AG10803 (cell line): ENCODE results near the gene SIRPA.

Experiments
- DNase-seq: peaks from one replicate; pipeline ENCODE4 v3.0.0; 2010; ENCODE audit warnings: low read depth
- H3K4me3 ChIP-seq: 2 replicates; pipeline ENCODE4 v1.5.1; 2011; ENCODE audit warnings: mild to moderate bottlenecking, low read length, control low read depth
- TF ChIP-seq, protein P1 (sequence below): conservative IDR thresholded peaks from 2 replicates; pipeline ENCODE4 v1.5.1; 2011; ENCODE audit warnings: mild to moderate bottlenecking, low read length, control low read depth, inconsistent platforms

Gene SIRPA

DNA sequence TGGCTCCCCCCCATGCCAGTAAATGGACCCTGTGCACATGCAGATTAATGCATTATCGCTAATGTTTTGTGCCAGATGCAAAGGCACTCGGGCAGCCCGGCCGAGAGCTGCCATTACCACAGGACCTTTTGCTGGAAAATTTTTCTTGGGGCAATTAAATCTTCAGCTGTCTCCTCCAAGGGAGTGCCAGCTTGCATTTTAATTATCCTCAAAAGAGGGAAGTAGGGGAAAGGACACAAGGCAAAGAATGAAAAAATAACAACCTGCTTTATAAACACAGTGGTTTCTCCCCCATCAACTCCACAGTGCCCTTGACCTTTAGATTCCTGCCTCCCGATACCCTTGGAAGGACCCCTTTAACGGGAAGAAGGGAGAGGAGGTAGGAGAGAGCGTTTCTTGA lies 50.5 kb downstream of the SIRPA start:
- no peak for DNase-seq
- TF ChIP-seq, protein P1, sequence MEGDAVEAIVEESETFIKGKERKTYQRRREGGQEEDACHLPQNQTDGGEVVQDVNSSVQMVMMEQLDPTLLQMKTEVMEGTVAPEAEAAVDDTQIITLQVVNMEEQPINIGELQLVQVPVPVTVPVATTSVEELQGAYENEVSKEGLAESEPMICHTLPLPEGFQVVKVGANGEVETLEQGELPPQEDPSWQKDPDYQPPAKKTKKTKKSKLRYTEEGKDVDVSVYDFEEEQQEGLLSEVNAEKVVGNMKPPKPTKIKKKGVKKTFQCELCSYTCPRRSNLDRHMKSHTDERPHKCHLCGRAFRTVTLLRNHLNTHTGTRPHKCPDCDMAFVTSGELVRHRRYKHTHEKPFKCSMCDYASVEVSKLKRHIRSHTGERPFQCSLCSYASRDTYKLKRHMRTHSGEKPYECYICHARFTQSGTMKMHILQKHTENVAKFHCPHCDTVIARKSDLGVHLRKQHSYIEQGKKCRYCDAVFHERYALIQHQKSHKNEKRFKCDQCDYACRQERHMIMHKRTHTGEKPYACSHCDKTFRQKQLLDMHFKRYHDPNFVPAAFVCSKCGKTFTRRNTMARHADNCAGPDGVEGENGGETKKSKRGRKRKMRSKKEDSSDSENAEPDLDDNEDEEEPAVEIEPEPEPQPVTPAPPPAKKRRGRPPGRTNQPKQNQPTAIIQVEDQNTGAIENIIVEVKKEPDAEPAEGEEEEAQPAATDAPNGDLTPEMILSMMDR: no peak

DNA sequence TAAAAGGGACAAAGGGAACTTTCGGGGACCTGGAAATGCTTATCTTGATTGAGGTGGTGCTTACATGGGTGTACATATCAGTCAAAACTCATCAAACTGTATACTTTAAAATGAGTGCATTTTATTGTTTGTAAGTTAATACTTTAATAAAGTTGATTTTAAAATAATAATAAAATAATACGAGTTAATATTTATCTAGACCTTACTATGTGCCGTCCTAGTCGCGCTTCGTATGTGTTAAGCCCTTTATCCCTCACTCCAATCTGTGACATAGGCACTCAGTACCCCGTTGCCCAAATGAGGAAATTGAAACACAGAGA lies 51.2 kb downstream of the SIRPA start:
- TF ChIP-seq, protein P1: no peak
- no peak for DNase-seq
- H3K4me3 ChIP-seq: no peak overlapping the region

More for the DNA sequence above, 50.5 kb downstream of the SIRPA start:
- no peak overlapping the region for H3K4me3 ChIP-seq

DNA sequence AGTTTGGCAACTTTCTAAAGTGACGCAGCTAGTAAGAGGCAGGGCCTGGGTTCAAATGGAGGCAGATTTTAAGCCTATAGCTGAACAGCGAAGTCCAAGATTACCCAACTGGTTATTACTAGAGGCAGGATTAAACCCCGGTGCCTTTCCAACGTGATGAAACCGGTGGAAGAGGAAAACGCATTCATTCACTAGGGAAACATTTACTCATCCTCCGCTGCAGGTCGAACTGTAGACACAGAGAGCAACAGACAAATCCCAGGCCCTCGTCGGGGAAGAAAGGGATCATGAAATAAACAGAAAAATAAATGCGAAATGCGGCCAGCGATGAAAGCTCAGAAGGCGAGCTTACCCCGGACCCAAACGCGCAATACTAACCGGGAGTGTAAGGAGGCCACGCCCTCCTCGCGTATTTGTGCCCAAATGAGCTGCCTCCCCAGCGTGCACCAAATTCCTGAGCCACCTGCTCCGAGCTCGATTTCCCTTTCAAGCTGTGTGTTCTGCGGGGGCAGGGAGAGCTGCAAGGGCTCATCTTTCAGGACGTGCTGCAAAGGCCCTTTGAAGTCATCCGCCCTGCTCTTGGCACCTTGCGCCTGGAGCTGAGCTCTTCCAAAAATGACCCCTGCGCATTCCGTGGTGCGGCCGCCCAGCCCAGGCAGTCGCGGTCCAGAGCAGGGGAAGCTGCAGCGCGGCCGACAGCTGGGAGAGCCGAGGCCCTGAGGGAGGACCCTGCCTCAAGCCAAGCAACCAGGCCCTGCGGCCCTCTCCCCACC lies 51.7 kb downstream of the SIRPA start:
- peak; percentile 24 for DNase-seq
- TF ChIP-seq, protein P1: no peak
- no peak overlapping the region for H3K4me3 ChIP-seq

DNA sequence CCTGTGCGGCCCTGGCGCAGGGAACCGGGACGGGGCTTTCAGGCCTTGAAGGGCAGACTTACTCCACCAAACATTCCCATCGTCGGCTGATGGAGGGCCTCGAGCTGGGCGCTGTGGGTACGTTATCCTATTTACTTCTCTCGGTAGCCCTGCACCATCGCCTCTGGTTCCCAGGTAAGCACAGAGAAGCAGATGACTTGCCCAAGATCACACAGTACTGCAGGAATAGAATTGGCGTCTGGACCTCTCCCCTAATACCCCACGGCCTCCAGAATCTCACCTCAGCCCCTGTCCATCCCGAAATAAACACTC lies 52.3 kb downstream of the SIRPA start:
- DNase-seq: no peak
- no peak overlapping the region for H3K4me3 ChIP-seq
- TF ChIP-seq, protein P1: no peak

DNA sequence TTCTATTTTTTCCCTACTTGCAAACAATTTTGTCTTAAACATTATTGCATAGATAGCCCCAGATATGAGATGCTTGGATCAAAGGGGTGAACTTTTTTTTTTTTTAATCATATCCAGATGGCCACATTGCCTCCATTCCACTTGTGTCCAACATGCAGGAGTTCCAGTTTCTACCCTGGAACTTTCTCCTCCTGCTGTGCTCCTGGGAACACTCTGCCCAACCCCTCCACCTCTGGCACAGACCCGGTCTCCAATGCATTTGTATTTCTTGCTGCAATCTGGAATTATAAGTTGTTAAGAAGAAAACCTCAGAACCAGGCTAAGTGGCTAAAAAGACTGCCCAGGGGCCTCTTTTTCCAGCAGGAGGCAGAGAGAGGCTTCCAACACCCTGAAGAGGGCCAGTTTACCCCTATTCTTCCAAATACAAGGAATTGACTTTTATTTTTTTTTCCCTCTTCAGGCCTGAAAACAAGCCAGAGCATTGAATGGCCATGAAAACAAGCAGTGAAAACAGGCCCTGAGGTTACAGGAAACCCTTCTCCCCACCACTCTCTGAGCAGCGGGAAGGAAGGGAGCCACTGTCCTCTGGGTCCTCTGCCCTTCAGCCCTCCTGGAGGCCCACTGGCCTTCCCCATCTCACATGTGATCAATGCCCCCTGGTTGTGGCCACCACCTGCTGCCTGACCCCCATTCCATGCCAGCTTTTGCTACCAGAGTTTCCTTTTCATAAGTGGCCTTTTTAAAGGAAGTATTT lies 54.3 kb downstream of the SIRPA start:
- DNase-seq: peak; percentile 42
- H3K4me3 ChIP-seq: no peak overlapping the region
- TF ChIP-seq, protein P1: no peak; the same call in 1 of the 2 replicates

DNA sequence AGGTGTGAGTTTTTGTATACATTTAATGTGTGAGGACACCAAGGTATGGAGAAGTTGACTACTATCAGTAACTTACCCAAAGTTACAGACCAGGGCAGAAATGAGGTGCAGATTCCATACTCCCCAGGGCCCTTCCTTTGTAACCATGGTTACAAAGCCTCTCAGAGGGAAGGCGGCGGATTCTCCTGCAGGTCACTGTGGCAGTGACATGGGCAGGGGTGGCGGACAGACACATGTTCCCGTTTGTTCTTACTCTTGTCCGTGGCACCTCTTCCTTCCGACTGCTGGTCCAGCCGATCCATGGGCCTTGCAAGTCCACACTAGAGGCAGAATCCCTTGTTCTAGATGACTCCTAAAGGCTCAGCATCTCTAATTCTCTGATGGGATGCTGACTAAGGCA lies 55.6 kb downstream of the SIRPA start:
- TF ChIP-seq, protein P1: no peak
- DNase-seq: no peak
- no peak overlapping the region for H3K4me3 ChIP-seq

DNA sequence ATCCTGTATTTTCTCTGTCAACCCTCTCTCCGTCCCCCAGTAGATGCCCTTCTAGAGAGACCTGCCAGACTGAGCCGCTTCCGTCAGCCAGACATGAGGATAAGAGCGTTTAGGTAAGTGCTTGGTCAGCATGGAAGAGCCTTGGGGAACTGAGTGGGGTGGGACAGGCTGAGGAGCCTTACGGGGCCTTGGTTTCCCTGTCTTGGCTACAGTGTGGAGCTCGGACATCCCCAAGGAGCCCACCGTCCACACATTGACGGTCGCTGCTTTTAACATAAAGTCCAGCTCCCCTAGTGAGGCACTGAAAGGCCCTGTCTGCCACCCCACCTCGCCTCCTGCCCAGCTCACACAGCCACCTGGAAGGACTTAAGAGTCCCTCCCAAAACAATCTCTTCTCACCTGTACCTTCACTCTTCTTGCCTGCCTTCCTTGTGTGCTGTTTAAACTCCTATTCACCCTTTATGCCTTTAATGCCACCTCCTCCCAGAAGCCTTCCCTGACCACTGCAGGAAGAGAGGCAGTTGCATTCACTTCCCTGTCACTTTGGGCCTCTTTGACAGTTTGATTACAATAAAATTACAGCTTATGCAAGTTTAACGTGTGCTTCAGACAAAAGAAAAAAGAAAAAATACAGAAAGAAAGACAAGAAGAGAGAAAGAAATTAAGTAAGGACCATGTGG lies 56.4 kb downstream of the SIRPA start:
- no peak overlapping the region for H3K4me3 ChIP-seq
- DNase-seq: no peak
- TF ChIP-seq, protein P1: no peak
